Measurements from ENCODE around the gene NKX1-1. TPM values are rescaled to one million over a fixed set of nuclear protein-coding genes. Genes with fewer than 3 reads are reported as not detected.
A peak's percentile ranks its signal among the peaks of the same experiment; 100 is the strongest.

Gene NKX1-1
- total RNA-seq, 6 donors from 2014 or later = not detected

DNA sequence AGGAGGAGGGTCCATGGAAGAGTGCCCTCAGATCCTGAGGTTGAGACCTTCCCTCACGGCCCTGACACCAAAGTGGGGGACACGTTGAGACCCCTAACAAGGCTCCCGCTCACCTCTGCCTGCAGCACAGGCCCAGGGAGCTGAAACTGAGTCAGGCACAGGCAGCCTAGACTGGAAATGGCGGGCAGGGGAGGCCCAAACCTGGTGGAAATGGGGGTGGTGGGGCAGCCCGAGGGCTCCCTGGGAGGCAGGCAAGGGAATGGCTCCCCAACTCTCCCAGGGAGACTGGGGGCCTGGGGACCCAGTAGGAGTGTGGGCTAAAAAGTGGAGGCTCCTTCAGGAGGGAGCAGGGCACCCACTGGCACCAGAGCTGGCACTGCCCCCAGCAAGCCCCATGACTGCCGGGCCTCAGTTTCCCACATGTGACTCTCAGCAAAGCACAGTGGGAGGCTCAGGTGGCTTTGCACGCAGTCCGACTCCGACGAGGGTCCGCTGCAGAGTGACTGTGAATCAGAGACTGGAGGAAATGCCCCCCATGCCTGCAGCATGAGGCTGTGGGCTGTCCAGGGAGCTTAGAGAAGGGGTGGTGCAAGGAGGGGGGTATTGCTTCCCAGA is 5.9 kb downstream of the NKX1-1 start:
- Histone ChIP-seq H3K9me3 (peaks cover 0 to 5% (median under 1%) of the 10 kb centered on the region in 4 donors), H3K4me1 (peaks cover 8 to 34% (median 17%) of the 10 kb centered on the region in 4 donors), H3K4me3 (no peak overlapping the region), H3K27me3 (peaks cover 3 to 49% (median 32%) of the 10 kb centered on the region in 4 donors), H3K27ac (no peak overlapping the region), H3K36me3 (peaks cover 0 to 4% (median 0%) of the 10 kb centered on the region in 4 donors)
- ATAC-seq (ENCODE audit: low FRiP score in 2 of 2) = no peak
- TF ChIP-seq EP300 (IDR thresholded peaks at IDR 0.05) = no peak
- no peak for TF ChIP-seq POLR2A (IDR thresholded peaks at IDR 0.05)
- TF ChIP-seq POLR2AphosphoS5 (IDR thresholded peaks at IDR 0.05) = no peak
- TF ChIP-seq CTCF (IDR thresholded peaks at IDR 0.05) = no peak
- peak in 1 of 2 donors; percentile 38 for DNase-seq
- WGBS, 2 donors = 83% methylated on average over 7 to 11 of the region's 11 CpGs

GRCh38 chr4:1399508-1400190 is 6.6 kb downstream of the NKX1-1 start:
- Histone ChIP-seq H3K9me3 (peaks cover 0 to 5% (median under 1%) of the 10 kb centered on the region in 4 donors), H3K4me1 (peaks cover 8 to 28% (median 15%) of the 10 kb centered on the region in 4 donors), H3K27ac (no peak overlapping the region), H3K4me3 (no peak overlapping the region), H3K36me3 (peaks cover 0 to 7% (median 2%) of the 10 kb centered on the region in 4 donors), H3K27me3 (peaks cover 3 to 42% (median 27%) of the 10 kb centered on the region in 4 donors)
- WGBS, 2 donors = 58 to 83% methylated on average over 10 to 15 of the region's 15 CpGs
- no peak for TF ChIP-seq EP300 (IDR thresholded peaks at IDR 0.05)
- no peak for TF ChIP-seq CTCF (IDR thresholded peaks at IDR 0.05)
- TF ChIP-seq POLR2A (IDR thresholded peaks at IDR 0.05) = no peak
- no peak for TF ChIP-seq POLR2AphosphoS5 (IDR thresholded peaks at IDR 0.05)
- peak; percentile 6 to 25 for DNase-seq
- no peak for ATAC-seq (ENCODE audit: low FRiP score in 2 of 2)

DNA sequence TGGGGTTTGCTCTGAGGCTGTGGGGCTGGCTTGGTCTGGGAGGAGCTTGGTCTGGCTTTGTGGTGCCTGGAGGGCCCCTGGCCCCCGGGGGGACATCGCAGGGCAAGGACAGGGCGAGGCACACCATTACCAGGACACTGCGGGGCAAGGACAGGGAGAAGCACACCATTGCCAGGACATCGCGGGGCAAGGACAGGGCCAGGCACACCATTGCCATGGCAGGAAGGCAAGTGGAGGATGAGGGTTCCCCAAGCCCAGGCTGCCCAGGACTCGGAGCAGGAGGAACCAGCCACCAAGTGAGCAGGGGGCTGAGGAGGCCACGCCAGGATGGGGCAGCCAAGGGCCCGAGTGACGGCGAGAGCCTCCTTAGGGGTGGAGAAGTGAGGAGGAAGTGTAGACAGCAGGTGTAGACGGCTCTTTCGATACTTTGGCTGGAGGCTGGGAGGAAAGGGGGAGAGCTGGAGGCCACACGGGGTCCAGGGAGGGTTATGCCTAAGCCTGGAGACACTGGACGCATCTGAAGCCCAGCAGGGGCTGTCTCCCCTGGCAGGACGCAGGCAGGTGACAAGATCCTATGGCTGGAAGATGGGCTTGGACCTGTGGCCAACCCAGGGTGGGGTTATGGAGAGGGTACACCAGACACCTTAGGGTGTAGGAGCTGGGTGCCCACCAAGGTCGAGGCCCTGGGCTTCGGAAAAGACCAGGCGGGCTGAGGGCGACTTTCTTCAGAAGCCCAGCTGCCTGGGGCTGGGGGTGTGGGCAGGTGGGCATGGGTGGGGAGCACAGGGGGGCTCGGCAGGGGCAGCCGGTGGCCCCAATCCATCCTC is 7.3 kb downstream of the NKX1-1 start:
- Histone ChIP-seq H3K36me3 (peaks cover 0 to 14% (median 7%) of the 10 kb centered on the region in 4 donors), H3K4me1 (peaks cover 8 to 20% (median 14%) of the 10 kb centered on the region in 4 donors), H3K9me3 (peaks cover 0 to 5% (median under 1%) of the 10 kb centered on the region in 4 donors), H3K27ac (no peak overlapping the region), H3K4me3 (no peak overlapping the region), H3K27me3 (peaks cover 2 to 35% (median 21%) of the 10 kb centered on the region in 4 donors)
- 91 to 94% methylated on average over 16 to 18 of the region's 22 CpGs for WGBS, 2 donors
- TF ChIP-seq EP300 (IDR thresholded peaks at IDR 0.05) = no peak
- TF ChIP-seq POLR2AphosphoS5 (IDR thresholded peaks at IDR 0.05) = no peak
- TF ChIP-seq POLR2A (IDR thresholded peaks at IDR 0.05) = no peak
- no peak for TF ChIP-seq CTCF (IDR thresholded peaks at IDR 0.05)
- ATAC-seq (ENCODE audit: low FRiP score in 2 of 2) = no peak
- peak; percentile 16 to 25 for DNase-seq

GRCh38 chr4:1396806-1397455 is 9.3 kb downstream of the NKX1-1 start:
- Histone ChIP-seq H3K36me3 (peaks cover 0 to 23% (median 16%) of the 10 kb centered on the region in 4 donors), H3K27ac (no peak overlapping the region), H3K4me3 (no peak overlapping the region), H3K9me3 (peaks cover 0 to 5% (median under 1%) of the 10 kb centered on the region in 4 donors), H3K27me3 (peaks cover 0 to 15% (median 9%) of the 10 kb centered on the region in 4 donors), H3K4me1 (peaks cover 0 to under 1% (median 0%) of the 10 kb centered on the region in 4 donors)
- TF ChIP-seq CTCF (IDR thresholded peaks at IDR 0.05) = no peak
- no peak for TF ChIP-seq POLR2AphosphoS5 (IDR thresholded peaks at IDR 0.05)
- TF ChIP-seq EP300 (IDR thresholded peaks at IDR 0.05) = no peak
- no peak for TF ChIP-seq POLR2A (IDR thresholded peaks at IDR 0.05)
- WGBS, 2 donors = 92 to 95% methylated on average over 7 to 8 of the region's 11 CpGs
- no peak for DNase-seq
- ATAC-seq (ENCODE audit: low FRiP score in 2 of 2) = no peak
